A549 (cell line): ENCODE data around the gene KIF24. TPM values are rescaled to one million over a fixed set of nuclear protein-coding genes. Genes with fewer than 3 reads are reported as not detected.

ENCODE experiments used
- ATAC-seq, 2 experiments: fragments of 200-7000 bp in 1 of 2; fragments of >200 bp in 1 of 2; cut with Nextera tagmentation in 1 of 2; cut with Tn5 transposase in 1 of 2; 3 replicates each; pipeline versions ENCODE4 v1.8.0 to v1.9.1; 2018 to 2020; ENCODE audit warnings: mild to moderate bottlenecking in 1 of 2, moderate library complexity in 1 of 2
- CTCF ChIA-PET: fragments of 300-600 bp; sonication (Branson Sonifier 250); formaldehyde crosslinking; extraction: SDS; loops from one replicate; lab custom pipeline; 2021; ENCODE audit warnings: antibody characterized with exemption, inconsistent platforms; lab: Yijun Ruan, JAX
- POLR2A ChIA-PET: fragments of 350-600 bp; formaldehyde crosslinking; extraction: SDS; loops from one replicate; lab custom pipeline; 2021; ENCODE audit warnings: antibody characterized with exemption, inconsistent platforms; lab: Yijun Ruan, JAX
- DNase-seq, 2 experiments: peaks; one replicate each; pipeline versions ENCODE4 v3.0.0 to v3.0.0-alpha.2; 2011 to 2016; ENCODE audit warnings: low read depth in 1 of 2, low spot score in 1 of 2
- FAIRE-seq: peaks from 2 replicates; lab custom pipeline; 2011; peaks lifted over from hg19 to GRCh38; lab: Jason Lieb, UNC
- H3K27ac ChIP-seq, 2 experiments: fragments of >200 bp; sonication (Bioruptor Twin); formaldehyde crosslinking; 3 replicates each; pipeline ENCODE4 v1.5.1; 2016 to 2017
- H3K4me1 ChIP-seq: fragments of >200 bp; sonication (Bioruptor Twin); formaldehyde crosslinking; 3 replicates; pipeline ENCODE4 v1.6.1; 2016
- H3K4me2 ChIP-seq: fragments of >200 bp; sonication (Bioruptor Twin); formaldehyde crosslinking; 3 replicates; pipeline ENCODE4 v1.6.1; 2016
- H3K4me3 ChIP-seq: fragments of >200 bp; sonication (Bioruptor Twin); formaldehyde crosslinking; 3 replicates; pipeline ENCODE4 v1.5.1; 2016
- H3K9me3 ChIP-seq: fragments of >200 bp; sonication (Bioruptor Twin); formaldehyde crosslinking; 3 replicates; pipeline ENCODE4 v1.6.1; 2016
- BCL3 ChIP-seq: fragments of >200 bp; sonication (Bioruptor Twin); formaldehyde crosslinking; IDR thresholded peaks from 3 replicates; pipeline ENCODE4 v1.6.1; 2016
- CBX8 ChIP-seq: fragments of 200-600 bp; sonication (generic); IDR thresholded peaks from 2 replicates; pipeline ENCODE4 v1.6.1; 2016
- CEBPB ChIP-seq, 2 experiments: fragments of >200 bp in 1 of 2; sonication (Bioruptor Twin) in 1 of 2; formaldehyde crosslinking in 1 of 2; IDR thresholded peaks; 2 replicates each; pipeline ENCODE4 v1.6.1; 2012 to 2016
- CHD2 ChIP-seq: fragments of 150-350 bp; IDR thresholded peaks from 2 replicates; pipeline ENCODE4 v1.6.1; 2014; ENCODE audit warnings: low read length; ENCODE audit not compliant: partially characterized antibody
- EHF ChIP-seq: fragments of 250-450 bp; sonication (Bioruptor Pico); IDR thresholded peaks from 2 replicates; pipeline ENCODE4 v1.5.0; 2020; ENCODE audit warnings: mild to moderate bottlenecking
- EHMT2 ChIP-seq: fragments of 200-600 bp; sonication (generic); IDR thresholded peaks from 2 replicates; pipeline ENCODE4 v1.6.1; 2016; ENCODE audit warnings: antibody characterized with exemption, low read depth, mild to moderate bottlenecking, moderate library complexity
- FOSB ChIP-seq: fragments of 250-450 bp; sonication (Bioruptor Pico); IDR thresholded peaks from 2 replicates; pipeline ENCODE4 v1.5.0; 2020; ENCODE audit warnings: mild to moderate bottlenecking, moderate library complexity
- FOSL2 ChIP-seq, 2 experiments: fragments of 450-650 bp in 1 of 2; fragments of >200 bp in 1 of 2; sonication (Bioruptor Twin) in 1 of 2; formaldehyde crosslinking; IDR thresholded peaks; 2 replicates each; pipeline versions ENCODE4 v1.5.0 to v1.6.1; 2016 to 2020; ENCODE audit warnings: mild to moderate bottlenecking in 1 of 2, moderate library complexity in 1 of 2
- FOXS1 ChIP-seq: fragments of 250-450 bp; sonication (Bioruptor Pico); IDR thresholded peaks from 2 replicates; pipeline ENCODE4 v1.5.0; 2020; ENCODE audit warnings: mild to moderate bottlenecking, moderate library complexity
- GATA3 ChIP-seq: IDR thresholded peaks from 2 replicates; pipeline ENCODE4 v1.6.1; 2012; ENCODE audit warnings: borderline replicate concordance
- HDAC2 ChIP-seq: fragments of 200-600 bp; sonication (generic); IDR thresholded peaks from 2 replicates; pipeline ENCODE4 v1.6.1; 2016
- HOXB13 ChIP-seq: fragments of 250-450 bp; sonication (Bioruptor Pico); IDR thresholded peaks from 2 replicates; pipeline ENCODE4 v1.5.0; 2020; ENCODE audit warnings: low read depth, mild to moderate bottlenecking, moderate library complexity
- JUN ChIP-seq, 2 experiments: fragments of >200 bp; sonication (Bioruptor Twin); formaldehyde crosslinking; IDR thresholded peaks; 2 replicates in 1 of 2; 3 replicates in 1 of 2; pipeline ENCODE4 v1.6.1; 2016 to 2017
- KDM1A ChIP-seq: fragments of 200-600 bp; sonication (generic); IDR thresholded peaks from 2 replicates; pipeline ENCODE4 v1.6.1; 2016; ENCODE audit warnings: low read depth, mild to moderate bottlenecking
- KDM5A ChIP-seq: fragments of 200-600 bp; sonication (generic); IDR thresholded peaks from 2 replicates; pipeline ENCODE4 v1.6.1; 2016; ENCODE audit warnings: antibody characterized with exemption, mild to moderate bottlenecking
- MYC ChIP-seq: IDR thresholded peaks from 2 replicates; pipeline ENCODE4 v1.6.1; 2012; ENCODE audit warnings: mild to moderate bottlenecking, inconsistent platforms, low read length, improper control_type of control experiment, borderline replicate concordance
- NPAS2 ChIP-seq: fragments of 250-450 bp; sonication (Bioruptor Pico); IDR thresholded peaks from 2 replicates; pipeline ENCODE4 v1.8.0; 2022; ENCODE audit warnings: mild to moderate bottlenecking, moderate library complexity, borderline replicate concordance
- NR3C1 ChIP-seq: fragments of >200 bp; sonication (Bioruptor Twin); formaldehyde crosslinking; IDR thresholded peaks from 3 replicates; pipeline ENCODE4 v1.6.1; 2017
- POLR2A ChIP-seq: IDR thresholded peaks from 2 replicates; pipeline ENCODE4 v1.6.1; 2012; ENCODE audit warnings: mild to moderate bottlenecking, low read length
- POLR2AphosphoS2 ChIP-seq: conservative IDR thresholded peaks from 2 replicates; pipeline ENCODE4 v1.6.1; 2012; ENCODE audit warnings: low read length, improper control_type of control experiment, inconsistent platforms
- RFX5 ChIP-seq: fragments of 450-650 bp; IDR thresholded peaks from 2 replicates; pipeline ENCODE4 v1.7.1; 2014; ENCODE audit warnings: antibody characterized with exemption, mild to moderate bottlenecking, moderate library complexity
- RNF2 ChIP-seq: fragments of 200-600 bp; sonication (generic); IDR thresholded peaks from 2 replicates; pipeline ENCODE4 v1.6.1; 2016; ENCODE audit warnings: low read depth, mild to moderate bottlenecking, antibody characterized with exemption, moderate library complexity, borderline replicate concordance
- TFCP2L1 ChIP-seq: fragments of 250-450 bp; sonication (Bioruptor Pico); IDR thresholded peaks from 2 replicates; pipeline ENCODE4 v1.5.0; 2021; ENCODE audit warnings: mild to moderate bottlenecking
- TP53 ChIP-seq: fragments of 250-450 bp; sonication (Bioruptor Pico); IDR thresholded peaks from 2 replicates; pipeline ENCODE4 v1.5.0; 2021; ENCODE audit warnings: mild to moderate bottlenecking, moderate library complexity
- ZFP36 ChIP-seq: fragments of 450-650 bp; IDR thresholded peaks from 2 replicates; pipeline ENCODE4 v1.6.1; 2014; ENCODE audit warnings: borderline replicate concordance; ENCODE audit not compliant: partially characterized antibody
- ZNF302 ChIP-seq: fragments of 250-450 bp; sonication (Bioruptor Pico); IDR thresholded peaks from 2 replicates; pipeline ENCODE4 v1.9.0; 2021; ENCODE audit warnings: inconsistent platforms, mild to moderate bottlenecking, moderate library complexity
- ZSCAN20 ChIP-seq: fragments of 250-450 bp; sonication (Bioruptor Pico); IDR thresholded peaks from 2 replicates; pipeline ENCODE4 v1.8.0; 2022; ENCODE audit warnings: mild to moderate bottlenecking, moderate library complexity
- WGBS: methylation state at CpG from one replicate; pipeline ENCODE4 v1.1.6; 2017; ENCODE audit errors: missing lambda C conversion rate; 5-methylcytosine and 5-hydroxymethylcytosine counted together
- polyA minus RNA-seq: library from RNA; depleted of rRNA, polyadenylated mRNA; stranded (reverse); fragments of >200 nt; gene quantifications from 2 replicates; pipeline ENCODE4 v1.2.3, GENCODE V29; 2011; rRNA and poly(A)+ RNA removed
- polyA plus RNA-seq, 4 experiments: library from polyadenylated mRNA; depleted of rRNA in 3 of 4; stranded (reverse); fragments of >200 nt; fragmentation: RNase III in 1 of 4; extraction: RNeasy Plus Mini Kit Qiagen cat#74134 plus additional on column Dnase treatment in 1 of 4; gene quantifications; 2 replicates in 3 of 4; 3 replicates in 1 of 4; pipeline ENCODE4 v1.2.3, GENCODE V29; 2011 to 2017
- TF ChIP-seq, protein P1 (sequence below): fragments of 450-650 bp; IDR thresholded peaks from 2 replicates; pipeline ENCODE4 v1.6.1; 2014; ENCODE audit warnings: antibody characterized with exemption
- TF ChIP-seq, protein P2 (sequence below): IDR thresholded peaks from 2 replicates; pipeline ENCODE4 v1.6.1; 2012; ENCODE audit warnings: low read depth, borderline replicate concordance
- TF ChIP-seq, protein P3 (sequence below): fragments of 200-600 bp; sonication (generic); IDR thresholded peaks from 2 replicates; pipeline ENCODE4 v1.6.1; 2016; ENCODE audit warnings: antibody characterized with exemption, mild to moderate bottlenecking, moderate library complexity
- TF ChIP-seq, protein P4 (sequence below): fragments of 150-350 bp; IDR thresholded peaks from 2 replicates; pipeline ENCODE4 v1.6.1; 2014; ENCODE audit warnings: low read depth, mild to moderate bottlenecking, low read length
- TF ChIP-seq, protein P5 (sequence below): IDR thresholded peaks from 2 replicates; pipeline ENCODE4 v1.6.1; 2012

KIF24 gene
- polyA plus RNA-seq (2011; rRNA removed) (4.3 and 4.4 TPM in 2 replicates), polyA plus RNA-seq (2017; fragmentation: RNase III; extraction: RNeasy Plus Mini Kit Qiagen cat#74134 plus additional on column Dnase treatment) (3.0 to 3.3 TPM (median 3.2 TPM) in 3 replicates), polyA minus RNA-seq (11.0 and 12.0 TPM in 2 replicates)
- polyA plus RNA-seq (2012; cell fraction: cytosol; rRNA removed): 1.9 and 2.4 TPM in 2 replicates
- 5.2 and 5.7 TPM in 2 replicates for polyA plus RNA-seq (2012; cell fraction: nucleus; rRNA removed)

DNA sequence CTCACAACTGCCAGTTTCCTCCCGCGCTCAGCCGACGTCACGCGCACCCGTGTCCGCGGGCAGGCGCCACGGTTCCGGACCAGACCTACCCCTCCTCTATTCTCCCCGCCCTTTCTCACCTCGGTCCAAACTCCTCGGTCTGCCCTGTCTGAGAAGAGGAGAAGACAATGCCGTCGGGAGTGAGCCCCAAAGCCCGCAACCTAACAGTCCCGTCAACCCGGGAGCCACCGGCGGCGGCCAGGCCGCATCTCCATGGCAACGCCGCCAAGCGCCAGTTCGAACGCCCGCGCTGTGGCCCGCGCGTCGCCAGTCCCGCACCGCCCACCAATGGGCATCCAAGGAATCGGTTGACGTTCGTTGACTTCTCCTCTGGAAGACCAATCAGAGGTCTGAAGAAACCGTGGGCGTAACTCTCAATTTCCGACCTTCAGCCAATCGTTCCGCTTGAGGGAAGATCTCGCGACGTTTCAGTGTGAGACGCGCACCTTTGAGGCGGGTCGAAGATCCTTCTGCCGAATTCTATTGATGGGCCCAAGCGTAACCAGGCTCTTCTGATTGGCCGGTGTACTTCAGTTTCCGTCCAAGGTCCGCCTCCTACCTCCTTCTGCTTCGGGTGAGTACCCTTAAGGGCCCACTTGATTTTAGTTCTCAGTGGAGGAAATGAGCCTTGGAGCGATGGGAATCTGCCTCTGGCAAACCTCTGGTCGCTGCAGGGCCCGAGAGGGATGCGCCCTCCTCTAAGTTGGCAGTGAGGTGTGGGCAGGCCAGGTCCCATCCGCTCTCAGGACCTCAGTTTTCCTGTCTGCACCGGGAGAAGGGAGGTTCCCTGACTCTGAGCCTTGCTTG lies at the start of gene KIF24, which contains the start of gene NUDT2:
Gene KIF24, minus strand, starts transcription at position 282 of the 846 bp plus-strand sequence. CDS start 17,922 bp downstream, outside the sequence.
Gene NUDT2, plus strand, starts transcription at position 583 of the 846 bp plus-strand sequence. CDS start 9,471 bp downstream, outside the sequence.
- H3K9me3 ChIP-seq: no peaks in the 10 kb centered on the region
- WGBS: 1% methylated on average over 47 of the region's 64 CpGs
- DNase-seq (peak; percentile 96 to 100), ATAC-seq (peak; percentile 94 to 97), FAIRE-seq (peak; percentile 88)
- ChIA-PET CTCF (interaction anchor here (1.0 to 7.5 kb wide), 3 partner anchors 50 to 263 kb away, joined by 5 to 39 read pairs (median 6); no protein-coding TSS in a partner anchor), POLR2A (no interaction called here)
- H3K4me3 ChIP-seq: peak within 1 kb of the TSS; percentile 97
- H3K27ac ChIP-seq: peak within 1 kb of the TSS; percentile 92 to 95
- peaks cover 20% of the 10 kb centered on the region for H3K4me1 ChIP-seq
- peak within 1 kb of the TSS; percentile 84 for H3K4me2 ChIP-seq
- TF ChIP-seq, protein P1, sequence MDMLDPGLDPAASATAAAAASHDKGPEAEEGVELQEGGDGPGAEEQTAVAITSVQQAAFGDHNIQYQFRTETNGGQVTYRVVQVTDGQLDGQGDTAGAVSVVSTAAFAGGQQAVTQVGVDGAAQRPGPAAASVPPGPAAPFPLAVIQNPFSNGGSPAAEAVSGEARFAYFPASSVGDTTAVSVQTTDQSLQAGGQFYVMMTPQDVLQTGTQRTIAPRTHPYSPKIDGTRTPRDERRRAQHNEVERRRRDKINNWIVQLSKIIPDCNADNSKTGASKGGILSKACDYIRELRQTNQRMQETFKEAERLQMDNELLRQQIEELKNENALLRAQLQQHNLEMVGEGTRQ: no peak
- TF ChIP-seq CBX8 (no peak), TFCP2L1 (no peak), NPAS2 (CRISPR knock-in tag) (no peak), POLR2A (peak; percentile 77), MYC (no peak), EHF (CRISPR knock-in tag) (no peak), HOXB13 (CRISPR knock-in tag) (no peak), KDM1A (no peak), BCL3 (no peak), GATA3 (no peak), EHMT2 (no peak), TP53 (no peak), RFX5 (peak; percentile 91), RNF2 (no peak), ZNF302 (no peak), KDM5A (no peak), ZSCAN20 (CRISPR knock-in tag) (no peak), POLR2AphosphoS2 (no peak), FOSB (CRISPR knock-in tag) (no peak), CEBPB (IDR thresholded peaks at IDR 0.05) (no peak), NR3C1 (no peak), CHD2 (peak; percentile 90), JUN (IDR thresholded peaks at IDR 0.05) (peak in 1 of 2 experiments; percentile 49; a peak in 2 of 5 replicates), HDAC2 (no peak), FOXS1 (CRISPR knock-in tag) (no peak), ZFP36 (no peak), FOSL2 (IDR thresholded peaks at IDR 0.05) (no peak), FOSL2 (CRISPR knock-in tag; IDR thresholded peaks at IDR 0.05) (no peak)
- TF ChIP-seq, protein P2, sequence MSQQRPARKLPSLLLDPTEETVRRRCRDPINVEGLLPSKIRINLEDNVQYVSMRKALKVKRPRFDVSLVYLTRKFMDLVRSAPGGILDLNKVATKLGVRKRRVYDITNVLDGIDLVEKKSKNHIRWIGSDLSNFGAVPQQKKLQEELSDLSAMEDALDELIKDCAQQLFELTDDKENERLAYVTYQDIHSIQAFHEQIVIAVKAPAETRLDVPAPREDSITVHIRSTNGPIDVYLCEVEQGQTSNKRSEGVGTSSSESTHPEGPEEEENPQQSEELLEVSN: peak; percentile 72; the same call in 1 of the 2 replicates
- TF ChIP-seq, protein P3, sequence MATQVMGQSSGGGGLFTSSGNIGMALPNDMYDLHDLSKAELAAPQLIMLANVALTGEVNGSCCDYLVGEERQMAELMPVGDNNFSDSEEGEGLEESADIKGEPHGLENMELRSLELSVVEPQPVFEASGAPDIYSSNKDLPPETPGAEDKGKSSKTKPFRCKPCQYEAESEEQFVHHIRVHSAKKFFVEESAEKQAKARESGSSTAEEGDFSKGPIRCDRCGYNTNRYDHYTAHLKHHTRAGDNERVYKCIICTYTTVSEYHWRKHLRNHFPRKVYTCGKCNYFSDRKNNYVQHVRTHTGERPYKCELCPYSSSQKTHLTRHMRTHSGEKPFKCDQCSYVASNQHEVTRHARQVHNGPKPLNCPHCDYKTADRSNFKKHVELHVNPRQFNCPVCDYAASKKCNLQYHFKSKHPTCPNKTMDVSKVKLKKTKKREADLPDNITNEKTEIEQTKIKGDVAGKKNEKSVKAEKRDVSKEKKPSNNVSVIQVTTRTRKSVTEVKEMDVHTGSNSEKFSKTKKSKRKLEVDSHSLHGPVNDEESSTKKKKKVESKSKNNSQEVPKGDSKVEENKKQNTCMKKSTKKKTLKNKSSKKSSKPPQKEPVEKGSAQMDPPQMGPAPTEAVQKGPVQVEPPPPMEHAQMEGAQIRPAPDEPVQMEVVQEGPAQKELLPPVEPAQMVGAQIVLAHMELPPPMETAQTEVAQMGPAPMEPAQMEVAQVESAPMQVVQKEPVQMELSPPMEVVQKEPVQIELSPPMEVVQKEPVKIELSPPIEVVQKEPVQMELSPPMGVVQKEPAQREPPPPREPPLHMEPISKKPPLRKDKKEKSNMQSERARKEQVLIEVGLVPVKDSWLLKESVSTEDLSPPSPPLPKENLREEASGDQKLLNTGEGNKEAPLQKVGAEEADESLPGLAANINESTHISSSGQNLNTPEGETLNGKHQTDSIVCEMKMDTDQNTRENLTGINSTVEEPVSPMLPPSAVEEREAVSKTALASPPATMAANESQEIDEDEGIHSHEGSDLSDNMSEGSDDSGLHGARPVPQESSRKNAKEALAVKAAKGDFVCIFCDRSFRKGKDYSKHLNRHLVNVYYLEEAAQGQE: peak; percentile 73
- TF ChIP-seq, protein P4, sequence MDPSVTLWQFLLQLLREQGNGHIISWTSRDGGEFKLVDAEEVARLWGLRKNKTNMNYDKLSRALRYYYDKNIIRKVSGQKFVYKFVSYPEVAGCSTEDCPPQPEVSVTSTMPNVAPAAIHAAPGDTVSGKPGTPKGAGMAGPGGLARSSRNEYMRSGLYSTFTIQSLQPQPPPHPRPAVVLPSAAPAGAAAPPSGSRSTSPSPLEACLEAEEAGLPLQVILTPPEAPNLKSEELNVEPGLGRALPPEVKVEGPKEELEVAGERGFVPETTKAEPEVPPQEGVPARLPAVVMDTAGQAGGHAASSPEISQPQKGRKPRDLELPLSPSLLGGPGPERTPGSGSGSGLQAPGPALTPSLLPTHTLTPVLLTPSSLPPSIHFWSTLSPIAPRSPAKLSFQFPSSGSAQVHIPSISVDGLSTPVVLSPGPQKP: no peak
- TF ChIP-seq, protein P5, sequence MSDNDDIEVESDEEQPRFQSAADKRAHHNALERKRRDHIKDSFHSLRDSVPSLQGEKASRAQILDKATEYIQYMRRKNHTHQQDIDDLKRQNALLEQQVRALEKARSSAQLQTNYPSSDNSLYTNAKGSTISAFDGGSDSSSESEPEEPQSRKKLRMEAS: peak; percentile 82
